Coronary artery (tissue), 2 donors: ENCODE data around the gene FAH.

ENCODE experiments used
- DNase-seq: peaks from one replicate; pipeline ENCODE4 v3.0.0-alpha.2; 2017; ENCODE audit warnings: low spot score
- H3K27ac ChIP-seq, 2 donors: fragments of 200-600 bp; sonication (generic); one replicate each; pipeline ENCODE4 v1.5.1; 2016 to 2019
- H3K4me3 ChIP-seq: fragments of 200-600 bp; sonication (generic); 2 replicates; pipeline ENCODE4 v1.5.1; 2016; ENCODE audit warnings: mild to moderate bottlenecking, moderate library complexity
- TF ChIP-seq, protein P1 (sequence below): fragments of 200-600 bp; sonication (generic); IDR thresholded peaks from one replicate; pipeline ENCODE4 v1.5.1; 2019; ENCODE audit warnings: antibody characterized with exemption

Gene FAH

GRCh38 chr15:80203361-80203885 lies 50.6 kb downstream of the FAH start:
- peak; percentile 29 for DNase-seq
- TF ChIP-seq, protein P1, sequence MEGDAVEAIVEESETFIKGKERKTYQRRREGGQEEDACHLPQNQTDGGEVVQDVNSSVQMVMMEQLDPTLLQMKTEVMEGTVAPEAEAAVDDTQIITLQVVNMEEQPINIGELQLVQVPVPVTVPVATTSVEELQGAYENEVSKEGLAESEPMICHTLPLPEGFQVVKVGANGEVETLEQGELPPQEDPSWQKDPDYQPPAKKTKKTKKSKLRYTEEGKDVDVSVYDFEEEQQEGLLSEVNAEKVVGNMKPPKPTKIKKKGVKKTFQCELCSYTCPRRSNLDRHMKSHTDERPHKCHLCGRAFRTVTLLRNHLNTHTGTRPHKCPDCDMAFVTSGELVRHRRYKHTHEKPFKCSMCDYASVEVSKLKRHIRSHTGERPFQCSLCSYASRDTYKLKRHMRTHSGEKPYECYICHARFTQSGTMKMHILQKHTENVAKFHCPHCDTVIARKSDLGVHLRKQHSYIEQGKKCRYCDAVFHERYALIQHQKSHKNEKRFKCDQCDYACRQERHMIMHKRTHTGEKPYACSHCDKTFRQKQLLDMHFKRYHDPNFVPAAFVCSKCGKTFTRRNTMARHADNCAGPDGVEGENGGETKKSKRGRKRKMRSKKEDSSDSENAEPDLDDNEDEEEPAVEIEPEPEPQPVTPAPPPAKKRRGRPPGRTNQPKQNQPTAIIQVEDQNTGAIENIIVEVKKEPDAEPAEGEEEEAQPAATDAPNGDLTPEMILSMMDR, result no peak

DNA sequence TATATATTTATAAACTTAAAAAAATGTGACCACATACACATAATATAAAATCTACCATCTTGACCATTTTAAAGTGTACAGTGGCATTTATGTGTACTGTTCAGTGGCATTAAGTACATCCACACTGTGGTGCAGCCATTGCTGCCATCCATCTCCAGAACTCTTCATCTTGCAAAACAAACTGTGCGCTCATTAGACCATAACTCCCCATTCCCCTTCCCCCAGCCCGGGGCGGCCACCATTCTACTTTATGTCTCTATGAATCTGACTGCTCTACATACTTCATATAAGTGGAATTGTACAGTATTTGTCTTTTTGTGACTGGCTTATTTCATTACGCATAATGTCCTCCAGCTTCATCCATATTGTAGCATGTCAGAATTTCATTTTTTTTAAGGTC lies 51.4 kb downstream of the FAH start:
- H3K27ac ChIP-seq, result no peak overlapping the region
- DNase-seq, result peak; percentile 29
- TF ChIP-seq, protein P1, result no peak
- no peak overlapping the region for H3K4me3 ChIP-seq

More at GRCh38 chr15:80203361-80203885, 50.6 kb downstream of the FAH start:
- Histone ChIP-seq H3K27ac (no peak overlapping the region), H3K4me3 (no peak overlapping the region)

DNA sequence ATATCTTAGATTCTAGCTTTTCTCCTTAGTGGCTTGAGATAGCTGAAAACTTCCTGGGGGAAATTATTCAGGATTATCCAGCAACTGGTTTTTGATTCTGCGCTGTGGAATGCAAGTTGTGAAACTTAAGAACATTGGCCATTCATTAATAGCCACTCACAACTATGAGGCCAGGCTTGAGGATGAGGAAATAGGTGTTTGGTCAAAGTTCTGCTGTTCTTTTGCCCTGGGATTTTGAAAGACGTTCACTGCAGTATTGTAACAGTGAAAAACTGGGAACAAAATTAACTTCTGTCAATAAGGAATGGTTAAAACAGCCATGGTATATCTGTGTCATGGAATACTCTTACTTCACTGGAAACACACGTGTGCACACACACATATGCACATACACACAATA lies 55.1 kb downstream of the FAH start:
- no peak overlapping the region for H3K4me3 ChIP-seq
- DNase-seq, result no peak
- TF ChIP-seq, protein P1, result no peak
- H3K27ac ChIP-seq, result no peak overlapping the region

- DNase-seq, result peak; percentile 46
- Histone ChIP-seq H3K4me3 (no peak overlapping the region), H3K27ac (no peak overlapping the region)
- TF ChIP-seq, protein P1, result no peak
Observed at GRCh38 chr15:80208758-80209734, 56.2 kb downstream of the FAH start.

DNA sequence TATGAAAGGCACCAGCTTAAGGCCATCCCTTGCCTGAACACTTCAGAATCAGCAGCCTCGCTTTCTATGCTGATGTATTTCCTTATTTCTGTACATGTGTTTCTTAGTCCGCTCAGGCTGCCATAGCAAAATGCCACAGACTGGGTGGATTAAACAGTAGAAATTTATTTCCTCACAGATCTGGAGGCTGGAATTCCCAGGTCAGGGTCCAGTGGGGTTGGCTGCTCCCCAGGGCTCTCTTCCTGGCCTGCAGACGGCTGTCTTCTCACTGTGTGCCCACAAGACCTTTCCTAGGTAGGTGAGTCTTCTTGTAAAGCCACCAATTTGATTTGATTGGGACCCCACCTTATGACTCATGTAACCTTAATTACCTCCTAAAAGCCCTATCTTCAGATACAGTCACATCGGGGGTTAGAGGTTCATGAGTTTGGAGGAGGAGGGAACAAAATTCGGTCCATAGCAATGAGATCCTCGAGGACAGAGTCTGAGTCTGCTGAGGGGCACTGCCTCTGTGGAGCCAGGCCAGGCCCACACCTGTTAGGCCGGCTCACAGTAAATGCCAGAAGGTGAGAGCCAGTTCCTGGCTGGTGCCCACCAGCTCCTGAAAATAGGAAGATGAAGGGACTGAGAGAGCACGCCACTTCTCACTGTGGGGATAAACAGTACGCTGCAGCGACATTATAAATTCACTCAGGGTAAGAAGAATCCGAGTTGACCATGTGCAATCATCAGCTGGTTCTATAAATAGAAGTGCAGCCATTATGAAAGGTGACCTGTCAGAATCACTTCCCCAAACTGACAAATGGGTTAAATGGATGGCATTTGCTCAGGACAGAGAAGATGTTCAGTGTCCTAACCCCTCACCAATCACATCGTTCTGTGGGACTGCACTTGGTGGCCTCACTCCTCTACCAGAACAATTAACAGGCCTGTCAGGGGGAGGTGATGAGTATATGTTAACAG lies 58.1 kb downstream of the FAH start:
- H3K4me3 ChIP-seq, result no peak overlapping the region
- no peak overlapping the region for H3K27ac ChIP-seq
- DNase-seq, result peak; percentile 35
- TF ChIP-seq, protein P1, result no peak

DNA sequence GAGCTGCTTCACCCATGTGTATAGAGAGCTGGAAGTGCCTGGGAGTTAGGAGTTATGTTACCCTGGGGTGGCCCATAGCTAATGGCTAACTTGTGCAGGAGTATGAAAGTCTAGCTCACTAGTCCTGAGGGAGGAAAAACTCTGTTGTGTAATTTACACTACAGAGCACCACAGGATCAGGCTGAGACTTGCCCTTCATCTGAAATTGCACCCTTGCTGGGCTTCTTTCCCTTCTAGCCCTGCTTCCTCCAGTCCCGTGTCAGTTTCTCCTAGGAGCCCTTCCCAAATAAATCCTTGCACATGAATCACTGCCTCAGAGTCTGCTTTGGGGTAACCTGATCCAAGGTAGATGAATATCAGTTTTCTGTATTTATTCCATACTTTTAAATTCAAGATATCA lies 59.2 kb downstream of the FAH start:
- peak; percentile 16 for DNase-seq
- TF ChIP-seq, protein P1, result no peak

More for the DNA sequence above, 59.2 kb downstream of the FAH start:
- Histone ChIP-seq H3K27ac (no peak overlapping the region), H3K4me3 (no peak overlapping the region)
